NCI-H1694 (cell line): Measurements from ENCODE around the gene GATD1.

Experiments used
- DNase-seq: peaks from one replicate; lab custom pipeline; 2025; lab: John Stamatoyannopoulos, UW

The GATD1 gene

GRCh38 chr11:726278-727220 lies 50.7 kb downstream of the GATD1 start:
- no peak for DNase-seq

GRCh38 chr11:725624-726202 lies 51.6 kb downstream of the GATD1 start:
- DNase-seq: no peak

GRCh38 chr11:724778-725386 lies 52.4 kb downstream of the GATD1 start:
- DNase-seq: no peak

GRCh38 chr11:724049-724777 lies 53.1 kb downstream of the GATD1 start:
- DNase-seq: no peak

- peak; percentile 33 for DNase-seq
Observed at GRCh38 chr11:723120-723883, 54.0 kb downstream of the GATD1 start.

GRCh38 chr11:722346-722811 lies 54.9 kb downstream of the GATD1 start:
- DNase-seq: no peak

- no peak for DNase-seq
Observed at GRCh38 chr11:721741-722345, 55.4 kb downstream of the GATD1 start.

GRCh38 chr11:721247-721740 lies 56.0 kb downstream of the GATD1 start:
- DNase-seq: no peak

- no peak for DNase-seq
Observed at GRCh38 chr11:720642-721246, 56.5 kb downstream of the GATD1 start.

- DNase-seq: no peak
Observed at GRCh38 chr11:720017-720641, 57.2 kb downstream of the GATD1 start.

- no peak for DNase-seq
Observed at GRCh38 chr11:719214-720016, 57.9 kb downstream of the GATD1 start.
